ENCODE data around the gene CLCNKB. TPM values are rescaled to one million over a fixed set of nuclear protein-coding genes. Genes with fewer than 3 reads are reported as not detected.
"Not testable (repeated sequence)": the region's sequence is repeated elsewhere in the genome, so short reads cannot be mapped to it uniquely, and the experiment has no call there.

Gene CLCNKB
- total RNA-seq, 1 donor from 2014 or later, result not detected

GRCh38 chr1:16050328-16050727 is 6.7 kb downstream of the CLCNKB start:
- TF ChIP-seq, protein P1, sequence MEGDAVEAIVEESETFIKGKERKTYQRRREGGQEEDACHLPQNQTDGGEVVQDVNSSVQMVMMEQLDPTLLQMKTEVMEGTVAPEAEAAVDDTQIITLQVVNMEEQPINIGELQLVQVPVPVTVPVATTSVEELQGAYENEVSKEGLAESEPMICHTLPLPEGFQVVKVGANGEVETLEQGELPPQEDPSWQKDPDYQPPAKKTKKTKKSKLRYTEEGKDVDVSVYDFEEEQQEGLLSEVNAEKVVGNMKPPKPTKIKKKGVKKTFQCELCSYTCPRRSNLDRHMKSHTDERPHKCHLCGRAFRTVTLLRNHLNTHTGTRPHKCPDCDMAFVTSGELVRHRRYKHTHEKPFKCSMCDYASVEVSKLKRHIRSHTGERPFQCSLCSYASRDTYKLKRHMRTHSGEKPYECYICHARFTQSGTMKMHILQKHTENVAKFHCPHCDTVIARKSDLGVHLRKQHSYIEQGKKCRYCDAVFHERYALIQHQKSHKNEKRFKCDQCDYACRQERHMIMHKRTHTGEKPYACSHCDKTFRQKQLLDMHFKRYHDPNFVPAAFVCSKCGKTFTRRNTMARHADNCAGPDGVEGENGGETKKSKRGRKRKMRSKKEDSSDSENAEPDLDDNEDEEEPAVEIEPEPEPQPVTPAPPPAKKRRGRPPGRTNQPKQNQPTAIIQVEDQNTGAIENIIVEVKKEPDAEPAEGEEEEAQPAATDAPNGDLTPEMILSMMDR (IDR thresholded peaks at IDR 0.05), result no peak
- H3K36me3 ChIP-seq, result no peaks in the 10 kb centered on the region
- H3K9me3 ChIP-seq, result no peaks in the 10 kb centered on the region
- no peaks in the 10 kb centered on the region for H3K27me3 ChIP-seq
- H3K4me3 ChIP-seq, result no peak overlapping the region
- H3K27ac ChIP-seq, result no peak overlapping the region
- no peak for DNase-seq (ENCODE audit: low spot score in 2 of 2)
- H3K4me1 ChIP-seq, result peaks cover 0 to 8% of the 10 kb centered on the region in 2 donors
- intact Hi-C loops (cut with DNase I), result no loop called here

GRCh38 chr1:16051039-16051438 is 7.5 kb downstream of the CLCNKB start:
- DNase-seq (ENCODE audit: low spot score in 2 of 2), result no peak
- H3K9me3 ChIP-seq, result no peaks in the 10 kb centered on the region
- intact Hi-C loops (cut with DNase I), result no loop called here
- no peaks in the 10 kb centered on the region for H3K27me3 ChIP-seq
- TF ChIP-seq, protein P1 (IDR thresholded peaks at IDR 0.05), result no peak
- H3K4me1 ChIP-seq, result peaks cover 0 to 8% of the 10 kb centered on the region in 2 donors
- no peak overlapping the region for H3K27ac ChIP-seq
- H3K4me3 ChIP-seq, result no peak overlapping the region
- H3K36me3 ChIP-seq, result no peaks in the 10 kb centered on the region

DNA sequence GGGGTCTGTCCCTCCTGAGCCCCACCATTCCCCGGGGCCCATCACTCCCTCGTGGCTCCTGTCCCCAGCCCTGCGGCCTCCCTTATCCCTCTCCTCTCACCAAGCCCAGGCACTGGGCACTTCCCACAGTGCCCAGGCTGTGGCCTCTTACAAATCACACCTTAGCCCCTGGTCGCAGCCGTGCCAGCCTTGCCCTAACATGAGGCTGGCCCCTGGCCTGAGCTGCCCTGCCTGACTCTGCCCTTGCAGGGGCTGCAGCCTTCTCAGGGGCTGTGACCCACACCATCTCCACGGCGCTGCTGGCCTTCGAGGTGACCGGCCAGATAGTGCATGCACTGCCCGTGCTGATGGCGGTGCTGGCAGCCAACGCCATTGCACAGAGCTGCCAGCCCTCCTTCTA is 8.4 kb downstream of the CLCNKB start:
- H3K4me3 ChIP-seq; H3K27me3 ChIP-seq; H3K27ac ChIP-seq; H3K36me3 ChIP-seq; intact Hi-C loops (cut with DNase I); H3K9me3 ChIP-seq; DNase-seq (ENCODE audit: low spot score in 2 of 2); H3K4me1 ChIP-seq: not testable (repeated sequence)

GRCh38 chr1:16053781-16054502 is 10.4 kb downstream of the CLCNKB start:
- no peak for DNase-seq (ENCODE audit: low spot score in 2 of 2)
- no peak overlapping the region for H3K4me3 ChIP-seq
- H3K9me3 ChIP-seq, result no peaks in the 10 kb centered on the region
- H3K36me3 ChIP-seq, result no peaks in the 10 kb centered on the region
- TF ChIP-seq, protein P1 (IDR thresholded peaks at IDR 0.05), result no peak
- no peaks in the 10 kb centered on the region for H3K27me3 ChIP-seq
- H3K4me1 ChIP-seq, result peaks cover 0 to 2% of the 10 kb centered on the region in 2 donors
- no peak overlapping the region for H3K27ac ChIP-seq
- intact Hi-C loops (cut with DNase I), result no loop called here

- Histone ChIP-seq H3K4me3 (no peak overlapping the region), H3K36me3 (no peaks in the 10 kb centered on the region), H3K27ac (no peak overlapping the region), H3K27me3 (no peaks in the 10 kb centered on the region), H3K4me1 (no peaks in the 10 kb centered on the region), H3K9me3 (no peaks in the 10 kb centered on the region)
- TF ChIP-seq, protein P1 (IDR thresholded peaks at IDR 0.05), result no peak
- intact Hi-C loops (cut with DNase I), result no loop called here
- no peak for DNase-seq (ENCODE audit: low spot score in 2 of 2)
Measured at GRCh38 chr1:16054598-16055540, 11.3 kb downstream of the CLCNKB start.
